Stimulated activated CD8-positive, alpha-beta memory T cell treated with anti-CD3 and anti-CD28 coated beads, Interleukin-12 subunit alpha, Interleukin-12 subunit beta, amount 100 ng/mL, for 1 hour (primary cell): ENCODE results near the gene PTPRN2.
"Not testable (repeated sequence)": the region's sequence is repeated elsewhere in the genome, so short reads cannot be mapped to it uniquely, and the experiment has no call there.

Source experiments
- DNase-seq: peaks from one replicate; pipeline ENCODE4 v3.0.0-alpha.2; 2020; ENCODE audit warnings: low read depth

Gene PTPRN2

DNA sequence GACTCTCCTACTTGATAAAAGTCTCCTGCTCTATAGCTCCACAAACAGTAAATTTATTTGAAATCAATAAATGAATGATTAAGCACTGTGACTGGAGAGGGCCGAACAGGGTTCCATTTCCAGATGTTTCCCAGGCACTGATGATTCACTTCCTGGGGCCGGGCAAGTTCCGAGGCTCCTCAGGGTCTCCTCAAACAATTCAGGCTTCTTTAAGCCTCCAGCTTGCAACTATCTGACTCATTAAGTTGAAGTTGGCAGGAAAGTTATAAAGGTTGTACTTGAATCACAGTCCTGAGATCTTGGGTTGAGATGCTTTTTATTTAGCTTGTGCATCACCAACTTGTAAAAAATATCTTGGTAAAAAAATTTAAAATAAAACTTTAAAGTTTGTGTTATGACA, 637.9 kb downstream of the PTPRN2 start:
- no peak for DNase-seq

DNA sequence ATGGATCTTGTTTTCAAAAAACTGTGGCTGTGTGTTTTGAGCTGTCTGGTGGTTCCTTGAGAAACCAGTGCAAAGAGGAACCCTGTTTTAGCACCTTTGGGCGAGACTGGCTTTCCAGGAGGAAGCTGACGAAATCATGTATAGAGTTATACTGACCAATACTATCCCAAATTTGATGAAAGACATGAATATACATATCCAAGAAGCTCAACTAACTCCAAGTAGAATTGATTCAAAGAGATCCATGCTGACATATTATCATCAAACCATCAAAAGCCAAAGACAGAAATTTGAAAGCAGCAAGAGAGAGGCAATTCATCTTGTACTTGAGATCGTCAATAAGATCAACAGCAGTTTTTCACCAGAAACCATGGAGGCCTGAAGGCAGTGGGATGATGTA, 640.1 kb downstream of the PTPRN2 start:
- DNase-seq: no peak

DNA sequence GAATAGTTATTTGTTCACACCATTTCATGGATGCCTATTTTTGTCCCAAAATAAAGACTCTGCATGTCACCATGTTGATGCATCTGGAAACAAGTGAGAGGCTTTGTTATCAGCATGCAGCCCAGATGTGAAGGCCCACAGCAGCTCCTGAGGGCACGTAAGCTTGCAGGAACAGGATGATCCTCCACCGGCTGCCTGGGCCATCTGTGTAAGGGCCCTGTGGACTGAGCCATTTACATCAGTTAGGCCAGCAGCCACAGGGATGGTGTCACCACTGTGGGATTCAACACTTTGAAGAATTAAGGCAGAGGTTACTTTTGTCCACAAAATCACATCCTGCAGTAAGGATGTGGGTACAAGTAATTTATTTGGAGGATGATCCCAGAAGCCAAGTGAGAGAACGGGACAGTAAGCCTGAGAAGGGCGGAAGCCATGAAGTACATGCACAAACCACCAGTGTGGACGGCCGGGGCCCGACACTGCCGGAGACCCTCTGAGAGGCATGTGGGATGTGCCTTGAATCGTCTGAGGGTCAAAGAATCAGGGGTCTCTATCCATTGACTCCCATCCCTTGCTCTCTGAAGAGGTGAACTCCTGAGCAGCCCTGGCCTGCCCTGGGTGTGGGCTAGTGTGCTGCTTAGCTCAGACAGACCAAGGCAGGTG, 641.1 kb downstream of the PTPRN2 start:
- DNase-seq: no peak

DNA sequence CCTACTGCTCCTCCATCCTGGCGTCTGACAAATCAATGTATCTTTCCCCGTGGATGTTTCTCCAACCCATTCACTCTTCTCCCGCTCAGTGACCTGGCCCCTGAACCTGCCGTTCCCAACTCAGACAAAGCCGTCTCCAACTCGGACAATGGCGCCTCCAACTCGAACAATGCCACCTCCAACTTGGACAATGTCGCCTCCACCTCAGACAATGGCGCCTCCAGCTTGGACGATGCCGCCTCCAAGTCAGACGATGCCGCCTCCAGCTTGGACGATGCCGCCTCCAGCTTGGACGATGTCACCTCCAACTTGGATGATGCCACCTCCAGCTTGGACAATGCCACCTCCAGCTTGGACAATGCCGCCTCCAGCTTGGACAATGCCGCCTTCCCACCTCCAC, 642.2 kb downstream of the PTPRN2 start:
- no peak for DNase-seq

DNA sequence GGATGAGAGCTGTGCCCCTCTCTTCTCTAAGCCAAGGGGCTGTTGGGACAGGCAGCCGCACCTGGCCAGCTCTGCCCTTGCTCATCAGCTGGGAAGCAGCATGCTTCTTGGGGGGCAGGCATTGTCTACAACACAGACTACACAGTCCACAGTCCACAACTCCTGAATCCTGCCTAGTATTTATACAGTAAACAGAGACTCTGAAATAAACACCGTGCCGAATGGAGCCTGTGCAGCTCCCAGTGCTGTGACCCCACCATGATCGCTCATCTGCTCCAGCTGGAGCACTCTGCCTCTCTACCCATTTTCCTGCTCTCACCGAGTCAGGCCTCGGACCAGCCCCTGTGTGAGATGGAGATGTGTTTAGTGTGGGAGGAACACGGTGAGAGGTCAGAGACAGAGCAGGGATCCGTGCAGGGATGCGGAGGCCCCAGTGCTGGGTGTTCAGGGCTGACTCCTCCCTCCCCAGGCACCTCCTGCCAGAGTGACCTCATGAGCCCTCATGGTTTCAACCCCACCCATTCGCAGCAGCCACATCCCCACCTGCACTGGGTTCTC, 642.8 kb downstream of the PTPRN2 start:
- DNase-seq: no peak

DNA sequence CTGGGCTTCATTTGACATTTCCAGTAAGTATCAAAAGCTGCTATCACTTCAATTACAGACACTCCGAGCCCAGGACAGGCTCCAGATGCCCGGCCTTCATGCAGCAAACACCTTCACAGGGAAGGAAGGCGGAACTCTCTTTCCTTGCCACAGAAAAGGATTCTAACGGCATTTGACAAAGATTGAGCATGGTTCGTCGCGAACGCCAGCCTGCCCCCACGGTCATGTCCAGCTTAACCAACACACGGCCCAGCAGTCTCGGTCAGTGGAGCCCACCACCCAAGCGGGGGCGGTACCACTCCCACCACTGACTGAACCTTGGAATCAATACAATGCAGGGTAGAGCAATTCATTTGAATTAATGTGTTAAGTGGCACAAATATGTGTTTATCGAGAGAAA, 643.6 kb downstream of the PTPRN2 start:
- DNase-seq: no peak

DNA sequence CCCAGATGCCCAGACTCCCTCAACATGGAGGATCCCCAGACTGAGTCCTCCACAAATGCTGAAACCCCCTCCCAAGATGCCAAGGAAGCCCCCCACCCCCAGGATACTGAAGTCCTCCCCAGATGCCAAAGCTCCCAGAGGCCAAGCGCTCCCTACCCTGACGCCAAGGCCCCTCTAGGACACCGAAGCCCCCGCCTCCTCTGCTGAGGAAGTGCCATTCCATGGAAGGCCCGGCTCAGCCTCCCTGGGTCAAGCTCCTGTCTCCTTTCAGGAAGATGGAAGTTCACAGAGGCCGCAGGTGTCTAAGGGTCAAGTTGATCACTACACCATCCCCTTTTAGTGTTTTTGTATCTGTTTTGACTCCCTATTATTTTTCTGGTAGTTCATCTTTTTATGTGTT, 644.1 kb downstream of the PTPRN2 start:
- DNase-seq: no peak

DNA sequence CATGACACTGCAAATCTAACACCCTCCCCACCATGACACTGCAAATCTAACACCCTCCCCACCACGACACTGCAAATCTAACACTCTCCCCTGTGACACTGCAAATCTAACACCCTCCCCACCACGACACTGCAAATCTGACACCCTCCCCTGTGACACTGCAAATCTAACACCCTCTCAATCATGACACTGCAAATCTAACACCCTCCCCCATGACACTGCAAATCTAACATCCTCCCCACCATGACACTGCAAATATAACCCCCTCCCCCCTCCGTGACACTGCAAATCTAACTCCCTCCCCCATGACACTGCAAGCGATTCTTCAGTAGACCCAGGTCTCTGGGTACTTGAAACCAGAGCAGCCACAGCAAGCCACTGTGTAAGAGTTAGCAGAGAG, 646.4 kb downstream of the PTPRN2 start:
- DNase-seq: no peak

DNA sequence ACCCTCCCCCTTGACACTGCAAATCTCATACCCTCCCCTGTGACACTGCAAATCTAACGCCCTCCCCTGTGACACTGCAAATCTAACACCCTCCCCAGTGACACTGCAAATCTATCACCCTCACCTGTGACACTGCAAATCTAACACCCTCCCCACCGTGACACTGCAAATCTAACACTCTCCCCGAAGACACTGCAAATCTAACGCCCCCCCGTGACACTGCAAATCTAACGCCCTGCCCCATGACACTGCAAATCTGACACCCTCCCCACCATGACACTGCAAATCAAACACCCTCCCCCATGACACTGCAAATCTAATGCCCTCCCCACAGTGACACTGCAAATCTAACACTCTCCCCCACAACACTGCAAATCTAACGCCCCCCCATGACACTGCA, 647.1 kb downstream of the PTPRN2 start:
- DNase-seq: no peak

DNA sequence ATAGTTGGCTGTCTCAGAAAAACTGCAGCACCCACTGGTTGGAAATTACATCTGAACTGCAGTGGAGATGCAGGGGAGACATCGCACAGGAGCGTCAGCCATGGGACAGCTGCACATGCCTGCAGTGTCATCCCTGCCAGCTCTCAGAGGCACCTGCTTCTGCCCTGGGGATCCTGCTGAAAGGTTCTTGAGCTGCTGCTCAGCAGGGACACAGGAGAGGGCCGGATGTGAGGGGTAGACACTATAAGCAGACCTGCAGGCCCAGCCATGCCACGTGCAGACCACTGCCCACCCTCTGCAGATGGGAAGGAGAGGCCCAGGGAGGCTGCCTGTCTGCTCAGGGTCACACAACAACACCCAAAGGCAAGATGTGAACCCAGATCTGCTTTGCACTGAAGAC, 649.4 kb downstream of the PTPRN2 start:
- no peak for DNase-seq

DNA sequence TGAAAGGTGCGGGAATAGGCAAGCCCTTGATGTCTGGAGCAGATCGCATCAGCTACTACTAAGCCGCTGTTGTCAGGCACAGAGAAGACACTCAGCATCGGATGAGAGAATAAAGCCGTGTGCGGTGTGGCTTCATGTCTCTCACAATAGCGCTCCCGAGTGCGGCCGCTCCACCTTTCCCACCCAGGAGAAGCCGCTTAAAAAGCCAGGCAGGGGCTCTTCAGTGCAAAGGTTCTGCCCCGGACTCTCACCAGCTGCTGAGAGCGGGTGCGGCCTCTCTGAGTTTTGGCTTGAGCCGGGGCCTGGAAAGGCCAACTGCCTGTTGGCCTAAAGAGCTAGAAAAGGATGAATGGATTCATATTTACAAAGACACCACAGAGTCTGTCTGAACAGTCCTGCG, 650.2 kb downstream of the PTPRN2 start:
- no peak for DNase-seq

DNA sequence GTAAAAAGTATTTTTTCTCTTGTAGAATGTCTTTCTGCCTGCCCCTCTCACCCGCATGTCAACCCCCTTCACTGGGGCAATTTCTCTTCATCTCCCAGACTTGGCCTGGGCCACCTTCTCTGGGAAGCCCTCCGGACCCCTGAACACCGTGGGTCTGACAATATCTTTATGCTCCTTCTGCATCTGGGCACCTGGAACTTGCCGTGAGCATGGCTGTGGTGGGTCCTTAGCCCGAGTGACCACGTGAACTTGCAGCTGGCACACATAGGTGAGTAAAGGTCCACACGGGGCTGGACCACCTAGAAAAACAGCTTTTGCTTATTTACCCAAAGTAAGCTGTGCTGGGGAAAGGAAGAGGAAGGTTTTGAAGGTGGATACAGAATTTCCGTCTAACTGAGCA, 650.6 kb downstream of the PTPRN2 start:
- DNase-seq: no peak

DNA sequence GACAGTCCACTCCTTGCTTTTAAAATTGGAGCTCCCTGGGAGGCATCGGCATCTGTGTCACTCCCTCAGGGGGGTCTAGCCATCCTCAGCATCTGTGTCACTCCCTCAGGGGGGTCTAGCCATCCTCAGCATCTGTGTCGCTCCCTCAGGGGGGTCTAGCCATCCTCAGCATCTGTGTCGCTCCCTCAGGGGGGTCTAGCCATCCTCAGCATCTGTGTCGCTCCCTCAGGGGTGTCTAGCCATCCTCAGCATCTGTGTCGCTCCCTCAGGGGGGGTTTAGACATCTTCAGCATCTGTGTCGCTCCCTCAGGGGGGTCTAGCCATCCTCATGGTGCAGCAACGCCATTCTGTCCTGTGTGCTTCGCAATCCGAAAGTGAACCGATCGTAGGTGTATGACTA, 651.9 kb downstream of the PTPRN2 start:
- not testable (repeated sequence) for DNase-seq

DNA sequence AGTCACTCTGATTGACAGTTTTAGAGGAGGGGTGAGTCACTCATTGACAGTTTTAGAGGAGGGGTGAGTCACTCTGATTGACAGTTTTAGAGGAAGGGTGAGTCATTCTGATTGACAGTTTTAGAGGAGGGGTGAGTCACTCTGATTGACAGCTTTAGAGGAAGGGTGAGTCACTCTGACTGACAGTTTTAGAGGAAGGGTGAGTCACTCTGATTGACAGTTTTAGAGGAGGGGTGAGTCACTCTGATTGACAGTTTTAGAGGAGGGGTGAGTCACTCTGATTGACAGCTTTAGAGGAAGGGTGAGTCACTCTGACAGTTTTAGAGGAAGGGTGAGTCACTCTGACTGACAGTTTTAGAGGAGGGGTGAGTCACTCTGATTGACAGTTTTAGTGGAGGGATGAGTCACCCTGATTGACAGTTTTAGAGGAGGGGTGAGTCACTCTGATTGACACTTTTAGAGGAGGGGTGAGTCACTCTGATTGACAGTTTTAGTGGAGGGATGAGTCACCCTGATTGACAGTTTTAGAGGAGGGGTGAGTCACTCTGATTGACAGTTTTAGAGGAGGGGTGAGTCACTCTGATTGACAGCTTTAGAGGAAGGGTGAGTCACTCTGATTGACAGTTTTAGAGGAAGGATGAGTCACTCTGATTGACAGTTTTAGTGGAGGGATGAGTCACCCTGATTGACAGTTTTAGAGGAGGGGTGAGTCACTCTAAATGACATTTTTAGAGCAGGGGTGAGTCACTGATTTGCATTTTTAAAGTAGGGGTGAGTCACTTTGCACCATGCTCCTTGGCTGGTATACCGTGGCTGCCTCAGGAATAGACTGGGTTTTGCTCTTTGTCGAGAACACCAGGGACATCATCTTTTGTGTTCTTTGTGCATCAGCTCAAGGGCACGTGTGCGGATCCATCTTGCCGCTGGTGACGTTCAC, 654.1 kb downstream of the PTPRN2 start:
- not testable (repeated sequence) for DNase-seq

DNA sequence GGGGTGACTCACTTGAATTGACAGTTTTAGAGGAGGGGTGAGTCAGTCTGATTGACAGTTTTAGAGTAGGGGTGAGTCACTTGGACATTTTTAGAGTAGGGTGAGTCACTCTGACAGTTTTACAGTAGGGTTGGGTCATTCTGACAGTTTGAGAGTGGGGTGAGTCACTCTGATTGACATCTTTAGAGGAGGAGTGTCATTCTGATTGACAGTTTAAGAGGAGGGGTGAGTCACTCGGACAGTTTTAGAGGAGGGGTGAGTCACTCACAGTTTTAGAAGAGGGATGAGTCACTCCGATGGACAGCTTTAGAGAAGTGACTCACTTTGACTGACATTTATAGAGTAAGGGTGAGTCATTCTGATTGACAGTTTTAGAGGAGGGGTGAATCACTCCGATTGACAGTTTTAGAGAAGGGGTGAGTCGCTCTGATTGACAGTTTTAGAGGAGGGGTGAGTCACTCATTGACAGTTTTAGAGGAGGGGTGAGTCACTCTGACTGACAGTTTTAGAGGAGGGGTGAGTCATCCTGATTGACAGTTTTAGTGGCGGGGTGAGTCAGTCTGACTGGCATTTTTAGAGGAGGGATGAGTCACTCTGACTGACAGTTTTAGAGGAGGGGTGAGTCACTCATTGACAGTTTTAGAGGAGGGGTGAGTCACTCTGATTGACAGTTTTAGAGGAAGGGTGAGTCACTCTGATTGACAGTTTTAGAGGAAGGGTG, 655.0 kb downstream of the PTPRN2 start:
- no peak for DNase-seq

DNA sequence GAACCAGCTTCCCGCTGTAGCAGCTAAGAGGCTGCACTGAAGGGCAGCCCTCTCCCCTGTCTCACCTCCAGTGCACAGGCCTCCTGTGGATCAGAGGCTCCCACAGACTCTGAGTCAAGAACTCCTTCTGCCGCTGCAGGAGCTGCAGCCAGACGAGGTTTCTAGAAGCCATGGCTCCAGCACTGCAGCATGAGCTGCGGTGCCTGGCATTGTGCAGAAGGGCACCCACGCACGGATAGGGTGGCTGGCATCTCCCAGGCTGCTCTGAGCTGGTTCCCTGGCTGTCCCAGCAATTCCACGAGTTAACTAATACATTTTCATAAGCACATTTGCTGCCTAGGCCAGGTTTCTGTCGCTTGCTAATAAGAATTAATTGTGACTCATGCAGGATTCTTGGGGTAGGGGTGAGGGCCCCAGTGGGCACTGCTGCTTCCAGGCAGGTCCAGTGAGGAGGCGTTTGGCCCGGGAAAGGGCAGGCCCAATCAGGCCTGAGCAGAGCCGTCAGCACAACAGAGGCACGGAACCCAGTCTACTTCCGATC, 656.6 kb downstream of the PTPRN2 start:
- no peak for DNase-seq

DNA sequence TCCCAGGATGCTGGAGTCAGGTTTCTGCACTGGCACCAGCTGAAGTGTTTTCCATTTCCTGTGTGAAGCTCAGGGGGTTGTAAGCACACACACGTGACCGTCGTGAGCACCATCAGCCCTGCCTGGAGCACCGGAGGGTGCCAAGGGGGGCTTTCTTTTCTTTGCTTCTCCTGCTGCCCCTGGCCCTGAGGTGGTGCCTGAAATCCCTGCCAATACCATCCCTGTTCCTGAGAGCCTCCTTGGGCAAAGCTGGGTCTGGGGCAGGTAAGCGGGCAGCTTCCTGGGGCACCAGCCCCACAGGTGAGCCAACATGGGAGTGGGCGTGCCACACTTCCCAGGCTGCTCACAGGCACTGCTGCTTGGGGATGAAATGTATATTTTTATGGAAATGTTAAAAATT, 657.2 kb downstream of the PTPRN2 start:
- no peak for DNase-seq

DNA sequence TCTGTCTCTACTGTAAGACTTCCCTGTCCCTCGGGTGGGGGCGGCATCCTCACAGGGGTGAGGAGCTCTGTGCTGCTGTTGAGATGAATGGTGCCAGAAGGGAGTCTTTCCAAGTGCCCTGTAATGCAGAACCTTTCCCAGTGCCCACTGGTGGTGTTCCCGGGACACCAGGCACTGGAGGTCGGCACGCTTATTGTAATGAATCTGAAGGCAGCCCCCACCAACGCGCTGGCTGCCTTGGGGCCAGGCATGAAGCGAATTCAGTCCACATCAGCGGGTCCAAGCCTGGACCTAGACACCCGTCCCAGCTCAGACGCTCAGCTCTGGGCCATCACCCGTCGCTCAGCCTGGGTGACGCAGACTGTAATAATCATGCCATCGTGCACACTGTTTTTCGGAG, 658.0 kb downstream of the PTPRN2 start:
- no peak for DNase-seq

DNA sequence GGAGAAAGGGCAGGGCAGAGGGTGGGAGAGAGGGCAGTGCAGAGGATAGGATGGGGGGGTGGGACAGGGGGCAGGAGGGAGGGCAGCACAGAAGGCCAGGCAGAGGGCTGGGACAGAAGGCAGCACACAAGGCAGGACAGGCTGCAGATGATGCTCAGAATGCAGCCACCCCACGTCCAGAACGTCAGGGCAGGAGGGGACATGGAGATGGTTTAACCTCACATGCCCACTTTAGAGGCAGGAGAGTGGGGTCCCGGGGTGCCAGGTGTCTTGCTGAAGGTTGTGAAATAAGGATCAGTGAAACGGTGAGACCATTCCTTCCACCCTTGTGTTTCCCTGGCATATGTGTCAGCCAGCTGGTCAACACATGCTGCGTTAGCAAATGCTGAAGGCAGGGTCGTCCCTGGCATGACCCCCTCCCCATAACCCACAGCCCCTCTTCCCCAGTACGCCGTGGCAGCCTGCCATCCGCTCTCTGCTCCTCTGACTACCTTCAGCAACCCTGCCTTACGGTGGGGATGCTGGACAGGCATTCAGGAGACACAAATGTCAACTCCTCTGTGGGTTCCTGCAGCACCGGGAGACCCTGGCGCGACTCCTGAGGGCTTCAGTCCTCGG, 658.7 kb downstream of the PTPRN2 start:
- no peak for DNase-seq

DNA sequence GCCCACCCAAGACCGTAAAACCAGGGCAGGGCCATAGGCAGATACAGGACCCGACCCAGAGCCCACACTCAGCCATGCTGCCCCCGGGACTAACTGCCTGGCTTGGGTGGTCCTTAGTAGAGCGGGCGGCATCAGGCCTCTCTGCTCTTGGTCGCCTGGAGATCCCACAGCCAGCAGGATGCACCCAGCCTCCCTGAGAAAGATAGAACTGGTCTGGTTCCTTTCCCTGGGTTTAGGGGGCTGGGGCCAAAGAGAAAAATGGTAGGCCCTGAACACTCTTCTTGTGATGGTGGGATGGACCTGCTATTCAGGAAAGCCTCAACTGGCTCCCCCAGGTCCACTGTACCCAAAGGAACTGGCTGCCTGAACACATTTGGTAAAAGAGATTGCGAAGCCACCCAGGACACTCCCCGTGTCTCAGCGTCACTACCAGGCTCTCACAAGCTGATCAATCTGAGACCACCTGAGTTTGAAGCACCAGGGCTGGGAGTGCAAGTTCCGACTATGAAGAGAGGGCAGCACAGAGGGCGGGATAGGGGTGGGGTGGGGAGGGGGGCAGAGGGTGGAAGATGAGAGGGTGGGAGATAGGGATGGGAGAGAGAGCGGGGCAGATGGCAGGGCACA, 659.3 kb downstream of the PTPRN2 start:
- no peak for DNase-seq

DNA sequence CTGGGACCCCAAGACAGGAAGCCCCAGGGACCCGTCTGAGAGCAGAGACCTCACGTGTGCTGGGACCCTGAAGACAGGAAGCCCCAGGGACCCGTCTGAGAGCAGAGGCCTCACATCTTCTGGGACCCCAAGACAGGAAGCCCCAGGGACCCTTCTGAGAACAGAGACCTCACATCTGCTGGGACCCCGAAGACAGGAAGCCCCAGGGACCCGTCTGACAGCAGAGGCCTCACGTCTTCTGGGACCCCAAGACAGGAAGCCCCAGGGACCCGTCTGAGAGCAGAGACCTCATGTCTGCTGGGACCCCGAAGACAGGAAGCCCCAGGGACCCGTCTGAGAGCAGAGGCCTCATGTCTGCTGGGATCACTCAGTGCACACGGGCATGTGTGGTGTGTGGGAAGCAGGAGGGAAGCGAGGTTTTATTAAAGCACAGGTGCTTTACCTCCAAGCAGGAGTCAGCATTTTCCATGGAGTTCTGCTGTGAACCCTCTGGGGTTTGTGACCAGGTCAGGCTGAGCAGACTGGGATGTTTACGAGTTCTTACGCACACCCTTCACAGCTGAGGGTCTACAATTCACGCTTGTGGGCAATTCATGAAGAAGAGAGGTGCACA, 660.2 kb downstream of the PTPRN2 start:
- no peak for DNase-seq
